GM18519 (cell line): Measurements from ENCODE around the gene SND1.

Experiments
- ATAC-seq: cut with Tn5 transposase; IDR thresholded peaks from one replicate; pipeline ENCODE4 v1.9.1; 2021; ENCODE audit warnings: mild to moderate bottlenecking, moderate library complexity; ENCODE audit not compliant: unreplicated experiment, low FRiP score

The SND1 gene

DNA sequence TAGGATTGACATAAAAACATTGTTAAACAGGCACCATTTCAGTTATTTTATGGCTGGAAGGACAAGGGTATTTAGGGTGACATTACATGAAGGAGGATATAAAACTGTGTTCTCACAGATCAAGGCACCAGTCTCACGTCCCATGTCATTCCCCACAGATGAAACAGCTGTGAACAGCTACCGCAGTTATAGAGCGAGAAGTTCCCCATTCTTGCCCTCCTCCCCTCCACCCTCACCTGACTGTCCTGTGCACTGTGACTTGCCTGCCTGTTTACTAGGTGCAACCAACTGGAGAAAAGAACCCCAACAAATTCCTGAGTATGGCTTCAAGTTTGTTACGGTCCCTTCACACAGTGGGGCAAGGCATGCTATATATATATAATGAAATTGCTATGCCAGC lies 141.6 kb downstream of the SND1 start:
- ATAC-seq: no peak

DNA sequence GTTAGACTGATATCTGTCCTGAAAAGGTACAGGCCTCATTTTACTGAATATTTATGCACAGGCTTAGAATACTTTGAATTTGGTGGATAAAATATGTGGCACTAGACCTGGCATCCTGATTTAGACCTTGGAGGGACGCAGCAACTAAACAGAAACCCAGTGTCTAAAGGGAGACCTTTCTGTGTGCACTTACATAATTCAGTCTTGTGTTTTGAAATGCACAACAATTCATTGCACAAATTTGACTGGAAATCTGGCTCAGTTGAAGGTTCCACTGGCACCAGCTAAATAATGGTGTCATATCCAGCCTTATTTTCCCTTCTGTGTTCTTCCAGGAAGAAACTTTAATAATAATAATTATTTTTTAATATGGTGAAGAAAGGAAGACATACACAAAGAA lies 142.1 kb downstream of the SND1 start:
- ATAC-seq: no peak

DNA sequence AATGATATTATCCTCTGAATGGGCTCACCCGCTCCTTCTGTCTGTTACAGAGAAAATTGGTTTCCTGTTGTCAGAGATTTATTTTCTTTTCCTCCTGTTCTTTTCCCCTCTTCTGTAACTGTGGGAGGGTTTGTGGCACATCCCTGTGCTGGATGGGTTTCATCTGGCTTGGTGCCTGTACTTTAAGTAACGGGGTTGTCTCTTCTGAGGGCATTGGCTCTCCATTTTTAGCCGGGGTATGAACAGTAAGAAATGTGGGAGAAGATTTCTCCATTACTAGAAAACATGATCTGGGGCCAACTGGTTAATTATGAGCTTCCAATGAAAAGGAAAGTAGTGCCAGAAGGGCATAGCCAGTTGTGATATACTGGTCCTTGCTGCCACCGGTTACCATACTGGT lies 142.6 kb downstream of the SND1 start:
- no peak for ATAC-seq

DNA sequence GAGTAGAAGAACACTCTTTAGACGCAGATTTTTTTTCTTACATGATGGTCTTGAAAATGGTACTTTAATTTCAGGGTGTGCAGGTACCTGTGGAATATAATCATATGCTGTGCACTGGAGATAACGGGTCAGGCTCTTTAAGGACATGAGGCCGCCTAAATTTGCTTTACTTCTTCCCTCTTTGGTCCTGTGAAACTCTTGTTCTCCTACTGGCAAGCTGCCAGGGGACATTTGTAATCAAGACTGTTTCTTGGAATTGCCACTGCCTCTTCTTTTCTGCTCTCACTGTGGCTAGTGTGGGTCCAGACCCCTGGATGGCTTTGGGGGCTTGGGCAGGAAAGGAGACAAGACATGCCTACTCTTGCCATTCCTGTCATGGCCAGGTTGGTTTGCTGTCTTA lies 146.0 kb downstream of the SND1 start:
- no peak for ATAC-seq

DNA sequence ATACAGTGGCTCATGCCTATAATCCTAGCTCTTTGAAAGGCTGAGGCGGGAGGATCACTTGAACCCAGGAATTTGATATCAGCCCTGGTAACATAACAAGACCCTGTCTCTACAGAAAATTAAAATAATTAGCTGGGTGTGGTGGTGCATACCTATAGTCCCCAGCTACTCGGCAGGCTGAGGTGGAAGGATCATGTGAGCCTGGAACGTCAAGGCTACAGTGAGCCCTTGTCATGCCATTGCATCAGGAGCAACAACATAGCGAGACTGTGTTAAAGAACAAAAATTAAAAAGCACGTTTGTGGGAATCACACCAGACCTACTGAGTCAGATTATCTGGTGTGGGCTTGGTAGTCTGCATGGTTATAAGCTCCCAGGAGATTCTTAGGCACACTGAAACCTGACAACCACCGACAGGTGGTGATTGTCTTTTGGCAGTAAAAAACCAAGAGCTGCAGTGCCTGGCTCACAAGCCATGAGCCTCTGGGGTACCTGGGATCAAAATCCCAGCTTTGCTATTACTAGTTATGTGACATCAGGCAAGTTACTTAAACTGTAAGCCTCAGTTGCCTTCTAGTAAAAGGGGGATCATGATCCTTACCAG lies 146.9 kb downstream of the SND1 start:
- ATAC-seq: no peak

DNA sequence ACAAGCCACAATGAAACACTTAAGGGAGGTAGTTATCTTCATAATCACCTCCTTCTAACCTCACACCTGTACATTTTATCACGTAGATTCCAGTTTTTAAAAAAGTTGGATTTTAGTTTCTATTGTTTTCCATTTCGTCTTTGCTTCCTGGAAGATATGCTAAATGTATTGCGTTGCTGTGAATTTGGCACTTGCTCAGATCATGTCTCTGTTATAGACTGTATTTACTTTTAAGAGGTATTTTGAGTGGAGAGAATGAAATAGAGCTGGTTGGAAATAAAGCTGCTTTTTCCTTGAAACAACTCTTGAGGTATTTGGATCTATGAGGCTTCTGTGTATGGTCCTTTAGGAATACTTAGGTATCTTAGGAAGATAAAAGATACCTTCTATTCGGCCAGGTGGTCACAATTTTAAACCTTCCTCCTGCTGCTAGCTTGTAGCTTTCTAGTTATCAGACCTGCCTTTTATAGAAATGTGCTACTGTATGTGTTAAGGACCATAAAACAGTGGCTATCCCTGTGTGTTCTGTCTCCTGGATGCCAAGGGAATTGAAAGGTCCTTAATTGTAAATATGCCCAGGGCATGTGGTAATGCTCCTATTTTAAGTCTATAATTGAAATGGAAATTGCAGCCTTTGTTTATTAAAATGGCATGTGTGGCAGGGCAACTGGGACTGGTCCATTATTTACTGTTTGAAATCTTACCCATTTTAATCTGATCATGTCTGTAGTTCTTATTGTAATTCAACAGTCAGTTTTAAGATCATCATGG lies 147.7 kb downstream of the SND1 start:
- no peak for ATAC-seq

DNA sequence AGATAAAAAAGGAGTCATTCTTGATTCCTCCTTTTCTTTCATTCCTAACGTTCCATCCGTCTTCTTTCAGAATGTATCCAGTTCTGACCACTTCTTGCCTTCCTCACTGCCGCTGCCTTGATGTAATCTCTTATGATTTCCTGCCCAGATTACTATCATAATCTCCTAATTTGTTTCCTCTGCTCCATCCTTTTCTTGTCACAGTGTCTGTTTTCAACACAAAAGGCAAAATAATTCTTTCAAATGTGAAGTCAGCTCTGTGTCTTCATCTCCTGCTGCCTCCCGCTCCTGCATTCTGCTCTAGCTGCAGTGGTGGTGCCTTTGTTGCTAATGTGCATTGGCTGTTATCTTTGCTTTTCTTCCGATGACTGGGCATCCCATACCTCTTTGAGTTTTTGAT lies 150.9 kb downstream of the SND1 start:
- ATAC-seq: no peak

DNA sequence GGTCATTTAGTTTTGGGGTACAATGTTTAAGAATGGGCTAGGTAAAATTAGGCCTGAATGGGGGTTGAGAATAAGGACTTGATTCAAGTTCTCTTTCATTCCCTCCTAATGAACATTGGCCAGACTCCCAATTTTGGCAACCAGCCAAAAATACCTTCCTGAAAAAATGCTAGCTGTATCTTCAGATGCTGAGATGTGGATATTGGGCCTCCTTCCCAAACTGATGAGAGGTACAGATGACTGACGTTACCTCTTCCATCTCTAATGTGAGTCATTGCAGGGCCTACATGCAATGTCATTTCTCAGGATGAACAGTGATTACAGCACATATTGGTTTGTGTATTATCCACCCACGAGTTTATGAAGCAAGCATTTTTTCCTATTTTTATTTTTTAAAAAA lies 151.6 kb downstream of the SND1 start:
- no peak for ATAC-seq

DNA sequence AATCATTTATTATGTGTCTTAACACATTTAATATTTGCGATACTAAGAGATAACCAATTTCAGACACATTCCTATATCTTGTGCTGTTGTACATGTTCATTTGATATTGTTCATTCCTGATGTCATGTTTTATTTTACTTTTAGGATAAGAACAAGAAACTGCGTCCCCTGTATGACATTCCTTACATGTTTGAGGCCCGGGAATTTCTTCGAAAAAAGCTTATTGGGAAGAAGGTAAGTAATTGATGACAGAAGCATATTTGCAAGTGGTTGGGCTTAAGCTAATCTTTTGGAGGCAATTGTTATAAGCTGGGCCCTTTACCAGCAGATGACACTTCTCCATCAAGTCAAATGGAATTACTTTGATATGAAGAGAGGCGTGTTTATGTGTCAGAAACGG lies 155.3 kb downstream of the SND1 start:
- no peak for ATAC-seq

DNA sequence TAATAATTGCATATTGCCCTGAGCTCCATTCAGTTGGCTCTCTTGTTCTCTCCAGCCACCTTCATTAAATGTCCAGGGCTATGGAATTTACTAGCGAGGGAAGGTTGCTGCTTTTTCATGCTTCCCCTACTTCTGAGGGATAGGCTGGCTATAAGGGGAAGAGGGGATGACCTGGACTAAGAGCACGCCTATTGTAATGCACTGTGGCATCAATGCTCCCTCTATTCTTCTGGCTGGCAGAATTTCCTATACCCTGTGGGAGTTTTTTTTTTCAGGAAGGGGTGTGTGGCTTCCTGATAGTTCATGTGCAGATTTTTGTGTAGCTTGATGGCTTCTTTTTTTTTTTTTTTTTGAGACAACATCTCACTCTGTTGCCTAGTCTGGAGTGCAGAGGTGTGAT lies 155.8 kb downstream of the SND1 start:
- no peak for ATAC-seq

DNA sequence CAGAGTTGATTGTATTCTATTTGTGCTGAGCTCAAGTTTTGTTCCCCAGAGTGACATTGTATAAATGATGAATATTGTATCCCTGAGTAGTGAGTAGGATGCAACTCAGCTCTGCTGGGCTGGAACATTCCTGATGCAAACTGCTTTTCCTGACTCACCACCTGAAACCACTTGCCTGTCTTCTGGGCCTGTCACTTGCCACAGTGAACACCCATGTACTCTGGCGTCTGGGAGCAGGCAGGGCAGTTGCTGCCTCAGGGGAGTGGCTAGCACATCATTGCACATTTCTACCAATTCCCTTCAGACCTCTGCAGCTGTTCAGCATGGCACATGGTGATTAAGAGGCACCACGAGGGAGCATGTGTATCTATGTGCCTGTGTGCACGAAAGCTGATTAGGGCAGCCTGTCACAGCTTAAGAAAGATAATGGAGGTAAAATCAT lies 157.3 kb downstream of the SND1 start:
- ATAC-seq: no peak

DNA sequence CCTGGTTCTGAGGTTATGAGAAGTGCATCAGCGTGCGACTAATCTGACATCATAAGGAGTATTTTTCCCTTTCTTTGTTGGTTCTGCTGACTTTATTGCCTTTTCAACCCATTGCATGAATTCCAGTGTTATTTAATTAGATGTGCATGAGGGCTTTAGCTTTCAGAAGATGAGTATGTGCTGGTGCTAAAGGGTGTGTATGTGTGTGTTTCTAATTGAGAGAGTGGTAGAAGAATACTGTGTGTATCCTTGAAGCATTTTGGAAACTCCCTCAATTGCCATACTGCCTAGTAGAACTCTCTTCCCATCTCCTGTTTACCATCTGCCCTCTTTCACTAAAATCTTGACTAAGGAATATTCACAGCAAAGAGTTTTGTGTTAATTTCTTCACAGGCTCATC lies 158.1 kb downstream of the SND1 start:
- no peak for ATAC-seq

DNA sequence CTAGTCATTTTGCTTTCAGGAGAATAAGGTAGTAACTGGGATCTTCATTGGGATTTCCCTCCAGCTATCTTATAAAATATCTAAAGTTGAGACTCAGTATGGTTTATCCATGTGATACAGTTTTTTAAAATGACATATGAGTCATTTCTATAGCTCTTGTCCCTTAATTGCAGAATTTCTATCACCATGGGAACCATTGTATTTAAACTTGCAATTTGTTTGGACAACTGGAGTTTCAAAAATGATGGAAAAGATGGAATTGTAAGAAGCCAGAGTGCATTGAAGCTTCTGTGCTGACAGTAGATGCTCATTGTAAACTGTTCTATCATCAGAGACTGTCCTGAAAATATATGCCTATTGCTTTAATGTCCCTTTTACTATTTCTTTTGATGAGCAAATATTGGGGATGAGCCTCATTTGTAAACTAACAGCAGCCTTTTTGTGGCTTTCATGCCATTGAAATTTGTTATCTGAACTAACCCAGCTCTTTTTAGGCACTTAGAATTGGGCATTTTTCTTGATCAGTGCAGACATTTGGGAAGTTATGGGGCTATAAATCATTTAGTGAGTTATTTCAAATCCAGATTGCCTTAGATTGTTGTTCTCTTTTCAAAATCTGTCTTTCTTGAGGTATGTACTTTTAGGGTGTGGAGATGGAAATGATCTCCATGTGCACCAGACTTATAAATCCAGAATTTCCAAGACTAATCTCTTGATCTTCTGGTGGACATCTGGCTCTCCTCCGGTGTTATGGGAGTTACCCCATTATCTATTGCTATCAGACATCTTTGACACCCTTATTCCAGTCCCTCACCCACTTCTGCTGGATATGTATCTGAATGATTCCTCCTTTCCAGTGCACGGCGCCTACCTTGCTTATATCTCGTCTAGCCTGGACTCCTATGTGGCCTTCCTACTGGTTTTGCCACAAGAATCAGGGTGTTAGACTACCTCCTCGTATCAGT lies 159.0 kb downstream of the SND1 start:
- no peak for ATAC-seq

DNA sequence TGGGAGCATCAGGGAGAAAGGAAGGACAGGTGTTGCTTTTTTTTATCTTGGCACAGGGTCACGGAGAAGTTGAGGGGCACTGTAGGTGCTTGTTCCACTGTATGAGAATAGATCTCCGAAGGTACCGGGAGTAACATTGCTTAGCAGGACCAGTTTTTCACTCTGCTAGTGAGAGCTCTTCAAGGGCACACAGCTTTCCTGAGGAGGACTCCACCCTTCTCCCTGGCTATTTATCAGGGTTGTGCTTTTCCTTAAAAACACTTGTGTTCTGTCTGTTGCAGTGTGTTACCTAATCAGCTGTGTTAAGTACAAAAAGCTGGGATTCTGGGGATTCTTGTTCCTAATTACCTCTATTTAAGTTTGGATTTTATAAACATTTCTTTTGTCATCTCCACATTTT lies 160.5 kb downstream of the SND1 start:
- no peak for ATAC-seq

DNA sequence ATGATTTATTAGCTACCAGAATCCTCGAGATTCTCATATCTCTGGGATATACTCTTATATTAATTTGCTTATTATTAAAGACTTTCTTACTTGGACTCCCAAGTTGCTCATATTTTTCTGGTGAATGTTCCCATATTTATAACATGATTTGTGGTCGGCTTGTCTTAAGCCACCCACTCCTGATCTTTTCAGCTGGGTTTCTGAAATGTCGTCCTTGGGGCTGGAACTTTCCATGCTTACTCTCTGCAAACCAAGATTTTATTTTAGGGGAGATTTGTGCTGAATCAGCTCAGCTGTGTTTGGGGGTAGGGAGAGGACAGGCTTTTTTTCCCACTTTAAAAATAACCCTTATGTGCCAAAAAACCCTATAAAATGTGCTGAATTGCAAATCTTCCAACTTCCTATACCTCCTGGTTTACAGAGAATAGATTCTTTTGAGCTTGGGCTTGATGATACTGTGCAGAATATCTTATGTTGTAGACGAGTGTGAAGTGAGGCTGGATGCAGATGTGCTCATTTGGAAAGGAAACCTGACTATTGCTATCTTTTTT lies 162.1 kb downstream of the SND1 start:
- ATAC-seq: no peak

DNA sequence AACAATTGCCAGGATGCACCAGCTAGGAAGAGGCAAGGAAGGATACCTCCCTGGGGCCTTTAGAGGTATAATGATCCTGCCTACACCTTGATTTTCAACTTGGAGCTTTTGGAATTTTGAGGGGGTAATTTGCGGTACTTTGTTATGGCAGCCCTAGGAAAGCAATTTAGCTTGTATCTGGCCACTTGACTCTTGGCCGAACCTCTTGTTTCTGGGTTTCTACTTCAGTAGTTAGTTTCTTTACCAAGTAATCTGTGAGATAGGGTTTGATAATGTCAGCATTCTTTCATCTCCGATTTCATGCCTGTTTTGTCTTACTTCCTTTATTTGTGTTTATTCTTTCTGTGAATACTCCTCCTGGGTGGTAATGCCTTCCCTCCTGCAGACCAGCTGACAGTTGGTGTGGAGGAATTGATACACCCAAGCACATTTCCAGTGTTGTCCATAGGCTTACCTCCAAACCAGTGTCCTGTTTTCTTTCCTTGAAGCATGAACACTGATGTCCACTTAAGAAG lies 163.7 kb downstream of the SND1 start:
- no peak for ATAC-seq

DNA sequence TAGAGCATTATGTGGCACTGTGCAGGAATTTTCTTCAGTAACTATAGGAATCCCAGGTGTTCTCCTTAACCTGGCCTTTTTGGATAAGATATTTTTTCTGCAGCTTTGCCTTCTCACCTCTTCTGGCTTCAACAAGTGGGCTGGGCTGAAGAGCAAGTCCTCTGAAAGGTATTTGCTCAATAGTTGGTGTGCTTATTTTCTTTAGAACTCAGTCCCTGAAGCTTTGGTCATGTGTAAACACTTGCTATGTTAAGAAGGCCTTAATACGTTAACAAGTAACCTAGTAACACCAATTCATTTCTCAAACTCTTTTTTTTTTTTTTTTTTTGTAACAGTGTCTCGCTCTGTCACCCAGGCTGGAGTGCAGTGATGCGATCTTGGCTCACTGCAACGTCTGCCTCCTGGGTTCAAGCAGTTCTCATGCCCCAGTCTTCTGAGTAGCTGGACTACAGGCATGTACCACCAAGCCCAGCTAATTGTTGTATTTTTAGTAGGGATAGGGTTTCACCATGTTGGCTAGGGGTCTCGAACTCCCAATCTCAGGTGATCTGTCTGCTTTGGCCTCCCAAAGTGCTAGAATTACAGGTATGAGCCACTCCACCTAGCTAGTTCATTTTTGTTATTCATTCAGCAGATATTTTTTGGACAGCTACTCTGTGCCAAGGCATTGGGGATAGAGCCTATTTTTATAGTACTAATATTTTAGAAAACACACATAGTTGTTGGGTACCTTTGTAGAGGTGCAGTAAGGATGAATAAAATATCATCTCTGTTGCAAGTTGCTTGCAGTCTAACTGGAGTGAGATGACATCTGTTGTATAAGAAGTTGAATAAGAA lies 164.6 kb downstream of the SND1 start:
- no peak for ATAC-seq

DNA sequence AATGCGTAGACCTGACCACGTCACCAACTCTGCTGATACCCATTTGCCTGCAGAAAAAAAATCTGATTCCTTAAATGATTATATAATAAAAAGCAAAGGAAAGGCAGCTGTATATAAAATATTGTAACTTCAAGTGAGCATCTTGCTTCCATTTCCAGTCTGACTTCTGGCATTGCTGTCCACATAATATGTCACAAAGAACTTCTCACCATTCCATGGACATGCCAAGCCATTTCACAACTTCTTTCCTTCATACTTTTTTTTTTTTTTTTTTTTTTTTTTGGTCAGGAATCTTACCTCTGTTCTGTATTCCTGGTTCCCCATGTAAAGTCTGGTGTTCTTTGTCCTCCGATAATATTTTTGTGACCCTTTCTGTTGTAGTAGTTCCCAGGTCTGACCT lies 165.5 kb downstream of the SND1 start:
- no peak for ATAC-seq

DNA sequence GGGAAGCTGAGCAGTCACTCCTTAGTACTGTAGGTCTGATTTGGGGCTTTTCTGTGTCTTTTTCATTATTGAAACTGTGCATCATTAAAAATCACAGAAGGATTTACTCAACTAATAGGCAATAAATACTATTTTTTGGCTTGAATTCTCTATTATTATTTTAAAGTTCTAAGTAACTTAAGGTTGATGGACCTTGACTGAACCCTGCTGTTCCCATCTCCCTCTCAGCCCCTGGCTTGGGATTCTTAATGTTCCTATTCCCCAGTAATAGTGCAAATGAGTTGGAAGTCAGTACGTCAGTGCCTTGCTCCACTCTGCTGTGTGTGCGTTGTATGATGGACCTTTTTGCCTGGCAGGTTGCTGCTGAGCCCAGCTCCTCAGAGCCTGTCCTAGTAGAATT lies 166.3 kb downstream of the SND1 start:
- ATAC-seq: no peak
